Activated CD8-positive, alpha-beta memory T cell treated with anti-CD3 and anti-CD28 coated beads for 1 hour (primary cell): Measurements from ENCODE around the gene HOXB1.
"Not testable (repeated sequence)": the region's sequence is repeated elsewhere in the genome, so short reads cannot be mapped to it uniquely, and the experiment has no call there.

Experiments used
- DNase-seq, 2 donors: peaks; one replicate each; pipeline ENCODE4 v3.0.0-alpha.2; 2020; ENCODE audit warnings: low read depth in 1 of 2; ENCODE audit errors: extremely low read depth in 1 of 2

Gene HOXB1

GRCh38 chr17:48523010-48523409 lies 7.8 kb downstream of the HOXB1 start:
- no peak for DNase-seq

GRCh38 chr17:48522031-48522653 lies 8.7 kb downstream of the HOXB1 start:
- no peak for DNase-seq

GRCh38 chr17:48520631-48521079 lies 10.2 kb downstream of the HOXB1 start:
- no peak for DNase-seq

- no peak for DNase-seq
Observed at GRCh38 chr17:48519427-48519826, 11.4 kb downstream of the HOXB1 start.

GRCh38 chr17:48517478-48517877 lies 13.3 kb downstream of the HOXB1 start:
- no peak for DNase-seq

GRCh38 chr17:48515925-48516900 lies 14.6 kb downstream of the HOXB1 start:
- DNase-seq = no peak

- no peak for DNase-seq
Observed at GRCh38 chr17:48514477-48514876, 16.3 kb downstream of the HOXB1 start.

GRCh38 chr17:48513666-48514455 lies 16.9 kb downstream of the HOXB1 start:
- DNase-seq = no peak

GRCh38 chr17:48513097-48513496 lies 17.7 kb downstream of the HOXB1 start:
- DNase-seq = no peak

- no peak for DNase-seq
Observed at GRCh38 chr17:48510761-48511604, 19.8 kb downstream of the HOXB1 start.

GRCh38 chr17:48510381-48510760 lies 20.4 kb downstream of the HOXB1 start:
- no peak for DNase-seq

- DNase-seq = not testable (repeated sequence)
Observed at GRCh38 chr17:48509708-48510107, 21.1 kb downstream of the HOXB1 start.

- no peak for DNase-seq
Observed at GRCh38 chr17:48506246-48506645, 24.6 kb downstream of the HOXB1 start.

GRCh38 chr17:48505788-48506187 lies 25.0 kb downstream of the HOXB1 start:
- peak in 1 of 2 donors; percentile 16 for DNase-seq

GRCh38 chr17:48504953-48505352 lies 25.9 kb downstream of the HOXB1 start:
- DNase-seq = no peak

GRCh38 chr17:48503747-48504146 lies 27.1 kb downstream of the HOXB1 start:
- DNase-seq = no peak

GRCh38 chr17:48502901-48503300 lies 27.9 kb downstream of the HOXB1 start:
- no peak for DNase-seq

GRCh38 chr17:48502312-48502711 lies 28.5 kb downstream of the HOXB1 start:
- DNase-seq = no peak

- no peak for DNase-seq
Observed at GRCh38 chr17:48500435-48501426, 30.1 kb downstream of the HOXB1 start.
